Activated naive CD4-positive, alpha-beta T cell treated with anti-CD3 and anti-CD28 coated beads, Interleukin-2, amount 50 U/mL, for 72 hours (primary cell): ENCODE measurements around the gene GIGYF2. TPM values are rescaled to one million over a fixed set of nuclear protein-coding genes. Genes with fewer than 3 reads are reported as not detected.
"Not testable (repeated sequence)": the region's sequence is repeated elsewhere in the genome, so short reads cannot be mapped to it uniquely, and the experiment has no call there.

ENCODE experiments used
- ATAC-seq, 2 donors: fragments of 150-1000 bp; cut with Tn5 transposase; 2 replicates each; pipeline ENCODE4 v1.10.0; 2021; ENCODE audit warnings: mild to moderate bottlenecking in 2 of 2, moderate library complexity in 2 of 2
- DNase-seq, 2 donors: peaks; one replicate each; pipeline ENCODE4 v3.0.0; 2021 to 2022; ENCODE audit warnings: low spot score in 2 of 2
- H3K27ac Mint-ChIP-seq, 2 donors: one replicate each; pipeline ENCODE4 v1.8.0; 2022; ENCODE audit warnings: mild to moderate bottlenecking in 2 of 2, mixed read lengths in 2 of 2
- H3K36me3 Mint-ChIP-seq, 2 donors: one replicate each; pipeline ENCODE4 v1.8.0; 2022; ENCODE audit warnings: mixed read lengths in 2 of 2
- H3K9me3 Mint-ChIP-seq, 2 donors: one replicate each; pipeline ENCODE4 v1.8.0; 2022; ENCODE audit warnings: mixed read lengths in 2 of 2
- total RNA-seq, 2 donors: library from RNA; stranded (reverse); gene quantifications; one replicate each; pipeline ENCODE4 v1.2.3, GENCODE V29; 2022

The GIGYF2 gene
- total RNA-seq, 2 donors from 2014 or later, result 63.4 to 64.7 TPM

GRCh38 chr2:232817756-232818155 is 120.6 kb downstream of the GIGYF2 start:
- no peak overlapping the region for H3K27ac Mint-ChIP-seq
- no peak for DNase-seq
- H3K36me3 Mint-ChIP-seq, result peaks cover 4 to 17% of the 10 kb centered on the region in 2 donors
- no peak for ATAC-seq
- no peaks in the 10 kb centered on the region for H3K9me3 Mint-ChIP-seq

- Mint-ChIP-seq H3K36me3 (peaks cover 12 to 23% of the 10 kb centered on the region in 2 donors), H3K27ac (no peak overlapping the region), H3K9me3 (no peaks in the 10 kb centered on the region)
- DNase-seq, result no peak
- no peak for ATAC-seq
Observed at GRCh38 chr2:232829988-232830387, 132.9 kb downstream of the GIGYF2 start.

- ATAC-seq (no peak), DNase-seq (no peak)
- no peaks in the 10 kb centered on the region for H3K9me3 Mint-ChIP-seq
- H3K36me3 Mint-ChIP-seq, result peaks cover under 1 to 8% of the 10 kb centered on the region in 2 donors
- H3K27ac Mint-ChIP-seq, result no peak overlapping the region
Observed at GRCh38 chr2:232831496-232831895, 134.4 kb downstream of the GIGYF2 start.

DNA sequence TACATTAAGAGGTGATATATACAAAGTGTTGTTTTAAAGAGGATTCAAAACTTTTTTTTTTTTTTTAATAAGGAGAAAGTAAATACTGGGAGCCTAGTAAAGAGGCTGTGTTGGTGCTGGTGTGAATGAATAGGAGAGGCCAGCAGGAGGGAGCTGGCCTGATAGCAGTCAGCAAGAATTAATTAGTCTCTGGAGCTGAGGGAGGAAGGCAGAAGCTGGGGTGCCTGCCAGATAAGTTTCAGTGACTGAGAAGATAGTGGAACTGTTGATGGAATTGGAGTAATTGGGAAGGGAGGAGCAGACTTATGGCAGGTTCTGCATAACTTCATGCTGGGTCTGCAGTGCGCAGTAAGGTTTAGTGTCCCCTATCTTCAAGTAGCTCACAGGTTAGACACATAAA is 136.7 kb downstream of the GIGYF2 start:
- peaks cover 0 to 6% of the 10 kb centered on the region in 2 donors for H3K36me3 Mint-ChIP-seq
- H3K9me3 Mint-ChIP-seq, result no peaks in the 10 kb centered on the region
- DNase-seq, result no peak
- no peak for ATAC-seq
- H3K27ac Mint-ChIP-seq, result peak overlapping the region; percentile 20 to 78

- ATAC-seq (no peak), DNase-seq (no peak)
- Mint-ChIP-seq H3K36me3 (peaks cover 0 to 6% of the 10 kb centered on the region in 2 donors), H3K9me3 (no peaks in the 10 kb centered on the region), H3K27ac (no peak overlapping the region)
Observed at GRCh38 chr2:232835687-232836208, 138.6 kb downstream of the GIGYF2 start.

GRCh38 chr2:232836934-232837333 is 139.8 kb downstream of the GIGYF2 start:
- DNase-seq (no peak), ATAC-seq (no peak)
- Mint-ChIP-seq H3K9me3 (no peaks in the 10 kb centered on the region), H3K36me3 (peaks cover under 1 to 6% of the 10 kb centered on the region in 2 donors), H3K27ac (peak overlapping the region in 1 of 2 donors; percentile 88)

DNA sequence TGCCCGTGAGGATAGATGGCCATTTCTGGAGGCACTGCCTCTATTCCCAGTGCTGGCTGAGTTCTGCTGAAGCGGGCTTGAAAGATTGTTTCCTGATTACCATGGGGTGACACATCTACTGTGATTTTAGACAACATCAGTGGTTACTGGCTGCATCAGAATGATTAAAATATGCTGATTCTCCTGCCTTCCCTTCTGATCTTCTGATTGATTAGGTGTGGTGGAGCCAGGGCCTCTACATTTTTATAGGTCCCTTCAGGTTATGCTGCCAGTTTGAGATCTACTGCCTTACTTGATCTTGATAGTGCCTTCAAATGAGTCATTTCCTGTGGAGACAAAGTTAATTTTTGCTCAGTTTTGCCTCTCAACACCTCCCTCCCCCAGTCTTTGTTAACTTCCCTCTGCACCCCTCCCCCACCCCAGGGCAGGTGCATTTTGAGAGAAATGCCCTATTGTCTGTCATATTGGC is 141.3 kb downstream of the GIGYF2 start:
- ATAC-seq (peak; percentile 86 to 90), DNase-seq (peak in 1 of 2 donors; percentile 47)
- Mint-ChIP-seq H3K36me3 (peaks cover 2 to 11% of the 10 kb centered on the region in 2 donors), H3K27ac (peak overlapping the region; percentile 65 to 88), H3K9me3 (no peaks in the 10 kb centered on the region)

DNA sequence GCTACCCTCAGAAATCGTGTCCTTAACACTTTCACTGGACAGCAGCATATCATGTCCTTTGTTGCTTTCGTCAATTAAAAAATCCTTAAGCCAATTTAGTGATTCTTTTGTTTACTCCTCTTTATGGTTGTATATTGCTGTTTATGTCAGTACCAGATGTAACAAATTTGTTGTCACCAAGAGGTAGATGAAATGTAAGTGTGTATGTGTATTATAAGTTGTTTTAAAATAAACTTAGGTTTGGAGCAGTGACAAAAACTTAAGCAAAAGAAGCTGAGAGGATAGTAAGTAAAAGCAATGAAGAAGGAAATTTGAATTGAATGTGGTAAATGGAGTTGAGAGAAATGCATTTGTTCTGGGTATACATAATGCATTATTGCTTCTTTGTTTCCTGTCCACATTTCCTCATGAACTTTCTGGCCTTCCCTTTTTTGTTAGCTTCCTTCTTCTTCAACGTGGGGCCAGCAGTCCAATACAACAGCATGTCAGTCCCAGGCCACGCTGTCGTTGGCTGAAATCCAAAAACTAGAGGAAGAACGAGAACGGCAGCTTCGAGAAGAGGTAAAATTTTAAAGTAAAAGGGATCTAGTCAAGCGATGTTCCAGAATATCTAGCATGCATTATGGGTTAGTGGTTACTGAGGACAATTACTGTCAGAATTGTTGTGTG is 142.4 kb downstream of the GIGYF2 start:
- no peak for ATAC-seq
- H3K27ac Mint-ChIP-seq, result peak overlapping the region in 1 of 2 donors; percentile 58
- no peaks in the 10 kb centered on the region for H3K9me3 Mint-ChIP-seq
- peaks cover 6 to 11% of the 10 kb centered on the region in 2 donors for H3K36me3 Mint-ChIP-seq
- no peak for DNase-seq

DNA sequence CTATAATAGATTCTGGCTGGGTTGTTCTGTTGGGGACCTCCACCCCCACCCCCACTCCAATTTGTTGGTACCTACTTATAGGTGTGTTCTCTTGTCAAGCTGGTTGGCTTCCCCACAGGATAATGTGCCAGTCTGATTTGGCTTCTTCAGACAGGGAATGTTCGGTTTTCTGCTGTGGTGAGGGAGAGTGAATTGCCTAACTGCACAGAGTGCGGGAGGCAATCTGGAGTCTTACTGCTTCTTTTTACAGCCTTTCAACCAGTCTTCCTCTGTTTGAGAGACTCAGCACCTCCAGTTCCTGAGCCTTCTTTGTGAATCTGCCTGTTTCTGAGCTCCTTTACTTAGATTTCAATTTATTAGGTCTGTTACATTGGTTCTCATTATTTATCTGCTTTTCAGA is 145.6 kb downstream of the GIGYF2 start:
- no peak for ATAC-seq
- Mint-ChIP-seq H3K9me3 (no peaks in the 10 kb centered on the region), H3K27ac (peak overlapping the region in 1 of 2 donors; percentile 53), H3K36me3 (peaks cover 6 to 16% of the 10 kb centered on the region in 2 donors)
- no peak for DNase-seq

DNA sequence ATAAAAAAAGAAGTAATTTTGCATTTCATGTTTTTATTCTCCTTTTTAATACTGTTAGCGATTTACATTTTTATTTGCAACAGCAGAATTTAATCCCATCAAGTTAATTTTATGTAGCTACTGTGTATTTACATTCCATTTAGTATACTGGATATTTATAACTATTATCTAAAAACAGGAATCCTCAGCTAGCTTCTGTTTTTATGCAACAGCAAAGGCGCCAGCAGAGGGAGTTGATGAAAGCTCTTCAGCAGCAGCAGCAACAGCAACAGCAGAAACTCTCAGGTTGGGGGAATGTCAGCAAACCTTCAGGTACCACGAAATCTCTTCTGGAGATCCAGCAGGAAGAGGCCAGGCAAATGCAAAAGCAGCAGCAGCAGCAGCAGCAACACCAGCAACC is 146.7 kb downstream of the GIGYF2 start:
- Mint-ChIP-seq H3K36me3 (peaks cover 6 to 16% of the 10 kb centered on the region in 2 donors), H3K27ac (no peak overlapping the region), H3K9me3 (no peaks in the 10 kb centered on the region)
- no peak for DNase-seq
- ATAC-seq, result no peak

DNA sequence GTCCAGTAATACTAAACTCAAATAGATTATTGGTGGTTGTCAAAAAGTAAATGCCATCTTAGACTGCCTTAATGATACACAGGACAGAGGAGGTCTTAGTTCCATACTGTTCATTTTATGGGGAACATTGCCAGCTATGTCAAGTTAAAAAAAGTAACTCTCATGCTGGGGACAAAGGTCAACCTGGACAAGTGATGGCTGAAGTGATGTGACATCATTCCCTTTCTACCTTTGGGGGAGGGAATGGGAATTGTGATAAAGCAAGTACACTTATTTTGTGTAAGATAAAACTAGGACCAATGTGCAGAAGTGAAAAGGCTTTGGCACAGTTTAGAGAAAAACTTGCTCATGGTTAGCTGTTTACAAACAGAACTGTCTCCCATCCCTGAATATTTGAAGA is 148.9 kb downstream of the GIGYF2 start:
- Mint-ChIP-seq H3K36me3 (peaks cover 6 to 16% of the 10 kb centered on the region in 2 donors), H3K9me3 (no peaks in the 10 kb centered on the region), H3K27ac (peak overlapping the region in 1 of 2 donors; percentile 27)
- ATAC-seq (no peak), DNase-seq (no peak)

DNA sequence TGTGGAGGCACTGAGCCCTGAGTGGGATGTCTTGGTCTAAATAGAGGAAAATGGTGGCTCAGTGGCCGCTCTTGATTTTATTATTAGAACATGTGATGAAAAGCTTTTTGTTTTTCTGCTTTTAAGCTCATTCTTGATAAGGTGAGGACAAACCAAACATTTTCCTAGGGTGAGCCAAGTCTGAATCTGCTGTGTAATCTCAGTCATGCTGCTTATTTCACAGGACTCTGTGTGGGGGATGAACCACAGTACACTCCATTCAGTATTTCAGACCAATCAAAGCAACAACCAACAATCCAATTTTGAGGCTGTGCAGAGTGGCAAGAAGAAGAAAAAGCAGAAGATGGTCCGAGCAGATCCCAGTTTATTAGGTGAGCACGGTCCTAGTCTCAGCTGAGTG is 152.9 kb downstream of the GIGYF2 start:
- Mint-ChIP-seq H3K27ac (peak overlapping the region in 1 of 2 donors; percentile 52), H3K9me3 (no peaks in the 10 kb centered on the region)
- ATAC-seq, result no peak

GRCh38 chr2:232852081-232852480 is 154.9 kb downstream of the GIGYF2 start:
- H3K36me3 Mint-ChIP-seq, H3K9me3 Mint-ChIP-seq, H3K27ac Mint-ChIP-seq, ATAC-seq, DNase-seq: not testable (repeated sequence)

More for the DNA sequence above, 152.9 kb downstream of the GIGYF2 start:
- DNase-seq, result no peak
- H3K36me3 Mint-ChIP-seq, result peaks cover 0 to 5% of the 10 kb centered on the region in 2 donors

GRCh38 chr2:232852676-232853075 is 155.5 kb downstream of the GIGYF2 start:
- Mint-ChIP-seq H3K9me3 (no peaks in the 10 kb centered on the region), H3K27ac (no peak overlapping the region), H3K36me3 (peaks cover 5 to 9% of the 10 kb centered on the region in 2 donors)
- DNase-seq (no peak), ATAC-seq (no peak)

GRCh38 chr2:232854082-232854481 is 157.0 kb downstream of the GIGYF2 start:
- H3K9me3 Mint-ChIP-seq, result no peaks in the 10 kb centered on the region
- no peak for ATAC-seq
- H3K36me3 Mint-ChIP-seq, result peaks cover 5 to 9% of the 10 kb centered on the region in 2 donors
- H3K27ac Mint-ChIP-seq, result peak overlapping the region in 1 of 2 donors; percentile 63
- no peak for DNase-seq

- peaks cover 5 to 9% of the 10 kb centered on the region in 2 donors for H3K36me3 Mint-ChIP-seq
- DNase-seq (no peak), ATAC-seq (no peak)
- H3K9me3 Mint-ChIP-seq, result no peaks in the 10 kb centered on the region
- H3K27ac Mint-ChIP-seq, result peak overlapping the region in 1 of 2 donors; percentile 9
Observed at GRCh38 chr2:232857158-232857563, 160.0 kb downstream of the GIGYF2 start.

- Mint-ChIP-seq H3K36me3 (peaks cover 5 to 9% of the 10 kb centered on the region in 2 donors), H3K9me3 (no peaks in the 10 kb centered on the region), H3K27ac (peak overlapping the region in 1 of 2 donors; percentile 48)
- no peak for ATAC-seq
- DNase-seq, result no peak
Observed at GRCh38 chr2:232859385-232859916, 162.3 kb downstream of the GIGYF2 start.
